Measurements from ENCODE around the gene RTN4.

- TF ChIP-seq EP300 (IDR thresholded peaks at IDR 0.05) (no peak), POLR2A (IDR thresholded peaks at IDR 0.05) (no peak), POLR2AphosphoS5 (IDR thresholded peaks at IDR 0.05) (no peak)
- TF ChIP-seq, protein P1, sequence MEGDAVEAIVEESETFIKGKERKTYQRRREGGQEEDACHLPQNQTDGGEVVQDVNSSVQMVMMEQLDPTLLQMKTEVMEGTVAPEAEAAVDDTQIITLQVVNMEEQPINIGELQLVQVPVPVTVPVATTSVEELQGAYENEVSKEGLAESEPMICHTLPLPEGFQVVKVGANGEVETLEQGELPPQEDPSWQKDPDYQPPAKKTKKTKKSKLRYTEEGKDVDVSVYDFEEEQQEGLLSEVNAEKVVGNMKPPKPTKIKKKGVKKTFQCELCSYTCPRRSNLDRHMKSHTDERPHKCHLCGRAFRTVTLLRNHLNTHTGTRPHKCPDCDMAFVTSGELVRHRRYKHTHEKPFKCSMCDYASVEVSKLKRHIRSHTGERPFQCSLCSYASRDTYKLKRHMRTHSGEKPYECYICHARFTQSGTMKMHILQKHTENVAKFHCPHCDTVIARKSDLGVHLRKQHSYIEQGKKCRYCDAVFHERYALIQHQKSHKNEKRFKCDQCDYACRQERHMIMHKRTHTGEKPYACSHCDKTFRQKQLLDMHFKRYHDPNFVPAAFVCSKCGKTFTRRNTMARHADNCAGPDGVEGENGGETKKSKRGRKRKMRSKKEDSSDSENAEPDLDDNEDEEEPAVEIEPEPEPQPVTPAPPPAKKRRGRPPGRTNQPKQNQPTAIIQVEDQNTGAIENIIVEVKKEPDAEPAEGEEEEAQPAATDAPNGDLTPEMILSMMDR (IDR thresholded peaks at IDR 0.05): no peak
Measured at GRCh38 chr2:55030766-55031165, 19.5 kb downstream of the RTN4 start.
